Embryonic facial prominence (tissue), 1 donor: ENCODE measurements around the gene LCE1B.

Experiments used
- DNase-seq: peaks from one replicate; pipeline ENCODE4 v3.0.0-alpha.2; 2016; ENCODE audit errors: extremely low spot score

Gene LCE1B

GRCh38 chr1:152860129-152860528, 48.4 kb downstream of the LCE1B start:
- DNase-seq: no peak

DNA sequence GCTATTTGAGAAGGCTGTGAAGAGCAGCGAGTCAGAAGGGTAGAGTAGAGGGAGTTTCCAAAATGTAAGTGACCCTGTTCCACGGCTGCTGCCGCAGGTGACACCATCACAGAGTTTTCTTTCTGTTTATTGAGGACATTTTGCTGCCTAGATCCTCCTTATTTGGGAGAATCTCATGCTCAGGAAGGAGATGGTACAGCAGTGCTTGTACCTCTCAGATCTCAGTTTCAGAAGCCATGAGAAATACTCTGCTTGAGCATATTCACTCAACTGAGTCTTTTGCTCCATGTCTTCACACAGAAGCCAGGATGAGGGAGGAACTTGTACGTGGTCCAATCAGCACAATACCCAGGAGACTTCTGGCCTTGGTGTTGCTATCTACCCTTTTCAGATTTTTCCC, 49.6 kb downstream of the LCE1B start:
- DNase-seq: no peak
